Activated T-cell treated with anti-CD3 and anti-CD28 coated beads, Interleukin-2, amount 50 U/mL, for 72 hours (primary cell): ENCODE data around the gene CDCP1. TPM values are rescaled to one million over a fixed set of nuclear protein-coding genes. Genes with fewer than 3 reads are reported as not detected.
"Not testable (repeated sequence)": the region's sequence is repeated elsewhere in the genome, so short reads cannot be mapped to it uniquely, and the experiment has no call there.

Source experiments
- ATAC-seq, 2 donors: fragments of 150-1000 bp; cut with Tn5 transposase; replicated peaks in 1 of 2; 2 replicates each; pipeline ENCODE4 v1.10.0; 2021; ENCODE audit warnings: moderate library complexity in 2 of 2, mild to moderate bottlenecking in 1 of 2
- DNase-seq, 2 donors: peaks; one replicate each; pipeline ENCODE4 v3.0.0; 2021 to 2022; ENCODE audit warnings: mixed read lengths in 1 of 2
- H3K27ac Mint-ChIP-seq: one replicate; pipeline ENCODE4 v1.8.0; 2022; ENCODE audit warnings: mild to moderate bottlenecking, moderate library complexity, mixed read lengths
- H3K27me3 Mint-ChIP-seq: one replicate; pipeline ENCODE4 v1.8.0; 2022; ENCODE audit warnings: low read depth, mixed read lengths
- H3K36me3 Mint-ChIP-seq, 2 donors: one replicate each; pipeline ENCODE4 v1.8.0; 2022; ENCODE audit warnings: mixed read lengths in 2 of 2, mild to moderate bottlenecking in 1 of 2; ENCODE audit not compliant: insufficient read depth in 2 of 2
- H3K4me1 Mint-ChIP-seq: one replicate; pipeline ENCODE4 v1.8.0; 2022; ENCODE audit warnings: low read depth, mixed read lengths
- H3K4me3 Mint-ChIP-seq, 2 donors: one replicate each; pipeline ENCODE4 v1.8.0; 2022; ENCODE audit warnings: mild to moderate bottlenecking in 2 of 2, mixed read lengths in 2 of 2, moderate library complexity in 2 of 2
- H3K9me3 Mint-ChIP-seq, 2 donors: one replicate each; pipeline ENCODE4 v1.8.0; 2022; ENCODE audit warnings: mixed read lengths in 2 of 2
- total RNA-seq, 2 donors: library from RNA; stranded (reverse); gene quantifications; one replicate each; pipeline ENCODE4 v1.2.3, GENCODE V29; 2022

The CDCP1 gene
- total RNA-seq, 2 donors from 2014 or later, result 1.2 to 2.8 TPM

DNA sequence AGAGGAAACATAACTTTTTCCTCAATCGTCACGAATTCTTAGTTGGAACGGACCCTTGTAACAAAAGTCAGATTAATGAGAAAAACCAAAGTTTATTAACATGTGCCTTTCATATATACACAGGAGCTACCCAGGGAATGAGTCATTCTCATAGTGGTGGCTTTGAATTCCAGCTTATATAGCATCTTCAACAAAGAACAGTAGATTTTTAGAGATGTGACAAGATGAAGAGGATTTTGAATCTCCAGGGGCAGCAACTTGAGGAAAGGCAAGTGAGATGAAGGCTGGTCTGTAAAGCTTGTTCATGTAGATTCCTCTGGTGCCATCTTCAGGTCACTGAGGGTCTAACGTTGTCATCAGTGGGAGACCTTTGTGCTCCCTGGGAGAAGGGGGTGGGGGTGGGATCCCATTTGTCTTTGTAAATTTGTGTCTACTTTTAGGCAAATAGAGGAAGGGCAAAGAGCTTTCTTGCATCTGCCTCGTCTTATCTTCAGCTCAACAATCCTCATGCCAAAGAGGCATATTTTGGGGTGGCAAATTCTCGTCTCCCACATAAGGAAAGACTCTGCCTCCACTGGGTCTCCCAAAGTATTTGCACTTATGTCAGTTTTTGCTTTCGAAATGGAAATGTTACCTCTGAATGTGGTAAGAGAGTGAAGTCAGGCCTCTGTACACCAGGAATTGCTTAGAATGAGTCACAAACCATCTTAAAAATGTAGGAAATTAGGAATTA lies 90.6 kb downstream of the CDCP1 start:
- Mint-ChIP-seq H3K4me3 (no peak overlapping the region), H3K27me3 (peaks cover 7% of the 10 kb centered on the region), H3K9me3 (no peaks in the 10 kb centered on the region), H3K4me1 (peaks cover 29% of the 10 kb centered on the region), H3K36me3 (no peaks in the 10 kb centered on the region), H3K27ac (no peak overlapping the region)
- no peak for DNase-seq
- peak in 1 of 2 donors; percentile 30 for ATAC-seq

DNA sequence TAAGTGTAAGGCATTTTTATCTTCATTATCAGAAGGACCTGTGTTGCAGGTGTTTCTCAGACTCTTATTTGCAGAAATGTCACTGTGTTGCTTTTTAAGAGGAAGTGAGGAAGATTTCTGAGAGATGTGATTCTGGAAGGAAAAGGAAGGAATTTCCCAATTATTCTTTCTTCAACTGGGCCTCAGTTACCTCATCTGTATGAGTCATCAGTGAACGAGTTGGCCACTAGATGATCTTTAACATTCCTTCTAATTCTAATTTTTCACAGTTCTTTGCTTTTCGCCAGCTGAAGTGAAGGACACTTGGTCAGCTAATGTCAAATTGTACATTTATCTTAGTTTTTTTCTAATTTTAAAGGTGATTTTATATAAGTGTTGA lies 91.2 kb downstream of the CDCP1 start:
- no peak for ATAC-seq
- H3K4me3 Mint-ChIP-seq, result no peak overlapping the region
- peaks cover 9% of the 10 kb centered on the region for H3K27me3 Mint-ChIP-seq
- no peaks in the 10 kb centered on the region for H3K9me3 Mint-ChIP-seq
- no peak overlapping the region for H3K27ac Mint-ChIP-seq
- H3K4me1 Mint-ChIP-seq, result peaks cover 29% of the 10 kb centered on the region
- no peaks in the 10 kb centered on the region for H3K36me3 Mint-ChIP-seq
- DNase-seq, result no peak

- Mint-ChIP-seq H3K9me3 (no peaks in the 10 kb centered on the region), H3K36me3 (no peaks in the 10 kb centered on the region), H3K27me3 (peaks cover 16% of the 10 kb centered on the region), H3K4me1 (peaks cover 29% of the 10 kb centered on the region), H3K4me3 (no peak overlapping the region), H3K27ac (peak overlapping the region; percentile 21)
- DNase-seq, result no peak
- ATAC-seq, result no peak
These were observed 91.9 kb downstream of the CDCP1 start for GRCh38 chr3:45054196-45054857.

GRCh38 chr3:45053805-45054195 lies 92.4 kb downstream of the CDCP1 start:
- not testable (repeated sequence) for H3K4me3 Mint-ChIP-seq, H3K9me3 Mint-ChIP-seq, ATAC-seq, H3K27ac Mint-ChIP-seq, DNase-seq, H3K36me3 Mint-ChIP-seq
- peaks cover 29% of the 10 kb centered on the region for H3K4me1 Mint-ChIP-seq
- H3K27me3 Mint-ChIP-seq, result peaks cover 21% of the 10 kb centered on the region

- H3K27ac Mint-ChIP-seq, result no peak overlapping the region
- H3K4me3 Mint-ChIP-seq, result no peak overlapping the region
- peaks cover 30% of the 10 kb centered on the region for H3K27me3 Mint-ChIP-seq
- no peaks in the 10 kb centered on the region for H3K36me3 Mint-ChIP-seq
- no peaks in the 10 kb centered on the region for H3K9me3 Mint-ChIP-seq
- H3K4me1 Mint-ChIP-seq, result peaks cover 15% of the 10 kb centered on the region
- DNase-seq (no peak), ATAC-seq (no peak)
These were observed 94.5 kb downstream of the CDCP1 start for GRCh38 chr3:45051685-45052084.

DNA sequence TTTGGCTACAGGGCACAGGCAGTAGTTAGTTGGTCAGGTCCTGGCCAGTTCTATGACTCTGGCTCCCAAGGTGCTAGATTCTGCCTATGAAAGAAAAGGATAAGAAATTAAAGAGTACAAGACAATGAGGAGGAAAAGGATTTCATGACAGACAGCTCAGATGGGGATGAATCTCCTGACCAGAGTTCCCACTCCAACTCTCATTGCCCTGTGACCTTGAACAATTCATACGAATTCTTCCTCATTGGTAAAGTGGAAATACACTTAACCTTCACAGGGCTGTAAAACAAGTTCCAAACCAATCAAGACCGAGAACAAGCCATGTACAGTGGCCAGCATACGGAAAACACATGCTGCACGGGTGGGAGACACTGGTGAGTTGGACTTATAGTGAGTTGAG lies 96.4 kb downstream of the CDCP1 start:
- no peak overlapping the region for H3K4me3 Mint-ChIP-seq
- H3K27me3 Mint-ChIP-seq, result peaks cover 37% of the 10 kb centered on the region
- no peak for ATAC-seq
- DNase-seq, result no peak
- no peak overlapping the region for H3K27ac Mint-ChIP-seq
- H3K4me1 Mint-ChIP-seq, result peaks cover 14% of the 10 kb centered on the region
- H3K9me3 Mint-ChIP-seq, result no peaks in the 10 kb centered on the region
- H3K36me3 Mint-ChIP-seq, result no peaks in the 10 kb centered on the region

GRCh38 chr3:45048244-45048643 lies 97.9 kb downstream of the CDCP1 start:
- H3K27me3 Mint-ChIP-seq, result peaks cover 38% of the 10 kb centered on the region
- no peaks in the 10 kb centered on the region for H3K4me1 Mint-ChIP-seq
- DNase-seq (no peak), ATAC-seq (no peak)
- H3K27ac Mint-ChIP-seq, result no peak overlapping the region
- no peak overlapping the region for H3K4me3 Mint-ChIP-seq
- no peaks in the 10 kb centered on the region for H3K9me3 Mint-ChIP-seq
- no peaks in the 10 kb centered on the region for H3K36me3 Mint-ChIP-seq

DNA sequence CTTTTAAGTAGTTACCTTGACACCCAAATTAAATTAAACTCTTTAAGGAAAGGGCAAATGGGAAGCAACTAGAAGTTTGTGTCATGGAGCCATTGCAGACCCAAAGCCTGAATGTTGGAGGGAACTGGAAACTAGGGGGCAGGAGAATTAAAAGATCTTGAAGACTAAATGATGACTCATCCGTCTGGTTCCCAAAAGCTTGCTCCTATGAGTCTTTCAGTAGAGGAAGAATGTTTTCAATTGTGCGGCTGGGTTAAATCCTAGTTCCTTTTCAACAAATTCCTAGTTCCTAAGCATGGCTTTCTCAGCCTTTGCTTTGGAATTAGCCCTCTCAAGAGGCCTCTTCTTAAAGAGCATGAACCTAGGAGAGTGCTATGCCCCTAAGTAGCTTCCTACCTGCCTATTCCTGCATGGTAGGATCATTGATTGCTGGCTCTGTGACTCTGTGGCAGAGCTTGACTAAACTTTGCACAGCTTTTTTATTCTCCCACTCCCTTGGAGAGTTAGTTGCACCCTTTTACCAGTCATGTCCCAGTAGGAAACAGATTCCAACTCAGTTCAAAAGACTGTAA lies 102.4 kb downstream of the CDCP1 start:
- Mint-ChIP-seq H3K9me3 (no peaks in the 10 kb centered on the region), H3K4me1 (peaks cover 24% of the 10 kb centered on the region), H3K27ac (no peak overlapping the region), H3K36me3 (no peaks in the 10 kb centered on the region), H3K27me3 (peaks cover 24% of the 10 kb centered on the region), H3K4me3 (no peak overlapping the region)
- DNase-seq (no peak), ATAC-seq (no peak)

DNA sequence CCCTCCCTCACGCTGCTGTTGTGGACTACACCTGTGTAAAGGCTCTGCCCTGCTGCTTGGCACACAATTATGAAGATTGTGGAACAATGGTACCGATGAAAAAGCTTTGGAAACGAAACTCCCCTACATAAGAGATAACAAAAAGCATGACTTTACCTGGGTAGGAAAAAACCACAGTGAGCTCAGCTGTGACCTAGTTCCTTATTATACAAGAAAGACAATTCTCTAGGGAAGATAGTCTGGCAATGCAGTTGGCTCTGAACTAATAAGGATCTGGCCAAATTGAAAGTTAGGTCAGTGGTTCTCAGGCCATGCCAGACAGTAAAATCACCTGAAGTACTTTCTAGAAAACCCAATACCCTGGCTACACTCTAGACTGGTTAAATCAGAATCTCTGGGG lies 104.0 kb downstream of the CDCP1 start:
- Mint-ChIP-seq H3K9me3 (no peaks in the 10 kb centered on the region), H3K4me1 (peaks cover 28% of the 10 kb centered on the region), H3K27me3 (peaks cover 17% of the 10 kb centered on the region), H3K4me3 (no peak overlapping the region), H3K36me3 (no peaks in the 10 kb centered on the region), H3K27ac (no peak overlapping the region)
- ATAC-seq, result no peak
- no peak for DNase-seq

GRCh38 chr3:45041666-45042065 lies 104.5 kb downstream of the CDCP1 start:
- H3K27me3 Mint-ChIP-seq, result peaks cover 18% of the 10 kb centered on the region
- H3K4me1 Mint-ChIP-seq, result peaks cover 33% of the 10 kb centered on the region
- H3K9me3 Mint-ChIP-seq, result no peaks in the 10 kb centered on the region
- no peak overlapping the region for H3K27ac Mint-ChIP-seq
- peak; percentile 20 to 32 for ATAC-seq
- no peaks in the 10 kb centered on the region for H3K36me3 Mint-ChIP-seq
- no peak for DNase-seq
- H3K4me3 Mint-ChIP-seq, result no peak overlapping the region

DNA sequence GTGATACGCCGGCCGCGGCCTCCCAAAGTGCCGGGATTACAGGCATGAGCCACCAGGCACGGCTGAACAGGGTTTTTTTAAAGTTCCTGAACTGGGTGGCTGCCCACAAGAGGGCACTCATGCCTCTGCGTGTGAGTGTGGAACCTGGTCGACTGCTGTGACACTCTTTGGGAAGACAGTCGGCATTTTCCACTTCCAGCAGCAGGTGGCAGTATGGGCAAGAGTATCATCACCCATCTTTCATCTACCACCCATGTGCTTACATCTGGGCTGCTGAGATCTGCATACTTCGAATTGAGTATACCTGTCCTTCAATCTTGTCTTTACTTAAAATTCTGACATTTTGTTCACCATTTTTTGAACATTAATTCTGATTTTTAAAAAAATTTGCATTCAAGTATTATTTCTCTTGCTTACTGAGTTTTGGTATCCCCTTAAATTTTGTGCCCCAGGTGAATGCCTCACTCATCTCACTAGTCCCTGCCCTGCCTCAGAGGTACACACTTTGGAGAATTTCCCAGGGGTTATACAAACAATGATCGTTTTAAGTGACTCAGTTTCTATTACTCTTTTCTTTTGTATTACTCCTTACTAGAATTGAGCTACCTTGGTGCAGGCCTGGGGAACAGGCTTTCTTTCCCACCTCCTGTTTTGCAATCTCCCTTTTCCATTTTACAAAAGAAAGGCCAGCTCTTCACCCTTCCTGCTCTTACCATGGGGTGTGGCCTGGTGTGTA lies 108.3 kb downstream of the CDCP1 start:
- H3K36me3 Mint-ChIP-seq, result no peaks in the 10 kb centered on the region
- DNase-seq (peak; percentile 87 to 89), ATAC-seq (peak; percentile 87)
- H3K4me3 Mint-ChIP-seq, result peak overlapping the region; percentile 49 to 68
- peaks cover 60% of the 10 kb centered on the region for H3K4me1 Mint-ChIP-seq
- no peaks in the 10 kb centered on the region for H3K9me3 Mint-ChIP-seq
- no peak overlapping the region for H3K27ac Mint-ChIP-seq
- peaks cover 43% of the 10 kb centered on the region for H3K27me3 Mint-ChIP-seq

GRCh38 chr3:45035441-45036301 lies 110.5 kb downstream of the CDCP1 start:
- H3K4me3 Mint-ChIP-seq, result peak overlapping the region; percentile 56 to 76
- ATAC-seq, result no peak
- H3K4me1 Mint-ChIP-seq, result peaks cover 42% of the 10 kb centered on the region
- H3K27ac Mint-ChIP-seq, result no peak overlapping the region
- no peaks in the 10 kb centered on the region for H3K36me3 Mint-ChIP-seq
- H3K27me3 Mint-ChIP-seq, result peaks cover 43% of the 10 kb centered on the region
- H3K9me3 Mint-ChIP-seq, result no peaks in the 10 kb centered on the region
- DNase-seq, result peak in 1 of 2 donors; percentile 32
